K562 (cell line): Measurements from ENCODE around the gene IRS1. TPM values are rescaled to one million over a fixed set of nuclear protein-coding genes. Genes with fewer than 3 reads are reported as not detected.

ENCODE experiments used
- AFF1 ChIP-seq, 2 experiments: fragments of 450-650 bp; IDR thresholded peaks; 2 replicates each; pipeline ENCODE4 v1.6.1; 2018; ENCODE audit warnings: mild to moderate bottlenecking in 2 of 2, low read depth in 1 of 2; ENCODE audit not compliant: partially characterized antibody in 2 of 2
- CREBBP ChIP-seq: IDR thresholded peaks from one replicate; pipeline ENCODE4 v1.6.1; 2012; ENCODE audit warnings: low read depth, mild to moderate bottlenecking, control low read depth, inconsistent platforms, low read length
- CTCF ChIP-seq, 3 experiments: IDR thresholded peaks in 2 of 3; conservative IDR thresholded peaks in 1 of 3; 2 replicates each; pipeline ENCODE4 v1.5.1; 2011 to 2012; ENCODE audit warnings: low read length in 3 of 3, mild to moderate bottlenecking in 3 of 3, control low read depth in 2 of 3, improper control_type of control experiment in 1 of 3, inconsistent platforms in 1 of 3, low read depth in 1 of 3, mixed read lengths in 1 of 3, moderate library complexity in 1 of 3; ENCODE audit not compliant: insufficient read depth in 2 of 3
- DIDO1 ChIP-seq: fragments of 450-650 bp; IDR thresholded peaks from 2 replicates; pipeline ENCODE4 v1.6.1; 2016; ENCODE audit warnings: low read depth, missing biosample characterization, missing genetic modification characterization
- DLX4 ChIP-seq: fragments of 250-450 bp; sonication (Bioruptor Pico); IDR thresholded peaks from 2 replicates; pipeline ENCODE4 v1.6.1; 2021; ENCODE audit warnings: mild to moderate bottlenecking
- HMGN3 ChIP-seq: IDR thresholded peaks from 2 replicates; pipeline ENCODE4 v1.6.1; 2011; ENCODE audit warnings: borderline replicate concordance, low read depth, mild to moderate bottlenecking, mixed read lengths, low read length; ENCODE audit not compliant: insufficient read length; ENCODE audit errors: extremely low read depth
- MAX ChIP-seq: sonication (generic); formaldehyde crosslinking; IDR thresholded peaks from 2 replicates; pipeline ENCODE4 v1.9.0; 2022; ENCODE audit warnings: mild to moderate bottlenecking, missing genetic modification reagents
- SRF ChIP-seq, 2 experiments: fragments of 250-450, 450-650 bp in 1 of 2; sonication (Bioruptor Pico) in 1 of 2; sonication (generic) in 1 of 2; formaldehyde crosslinking; IDR thresholded peaks; 2 replicates each; pipeline versions ENCODE4 v1.5.0 to v1.5.1; 2020 to 2022; ENCODE audit warnings: mild to moderate bottlenecking in 1 of 2, missing genetic modification reagents in 1 of 2
- TCF3 ChIP-seq: sonication (generic); formaldehyde crosslinking; IDR thresholded peaks from 2 replicates; pipeline ENCODE4 v1.4.0; 2020; ENCODE audit warnings: mild to moderate bottlenecking, missing genetic modification reagents
- ZNF277 ChIP-seq: fragments of 250-450 bp; sonication (Bioruptor Pico); IDR thresholded peaks from 2 replicates; pipeline ENCODE4 v1.8.0; 2022; ENCODE audit warnings: inconsistent platforms, mild to moderate bottlenecking, moderate library complexity, borderline replicate concordance
- ZNF639 ChIP-seq, 2 experiments: fragments of 200-800 bp in 1 of 2; sonication (Bioruptor generic) in 1 of 2; sonication (generic) in 1 of 2; formaldehyde crosslinking in 1 of 2; IDR thresholded peaks in 1 of 2; conservative IDR thresholded peaks in 1 of 2; 2 replicates each; pipeline versions ENCODE4 v1.5.0 to v1.6.1; 2016 to 2020; ENCODE audit warnings: missing compliant biosample characterization in 1 of 2, missing genetic modification characterization in 1 of 2, missing genetic modification reagents in 1 of 2
- polyA plus RNA-seq, 8 experiments: library from polyadenylated mRNA; depleted of rRNA in 4 of 8; stranded (reverse) in 5 of 8; unstranded in 3 of 8; fragments of >200 nt; fragmentation: Nextera tagmentation in 2 of 8; fragmentation: Illumina TruSeq in 1 of 8; extraction: Ambion mirVana in 2 of 8; extraction: Trizol in 1 of 8; gene quantifications; 2 replicates each; pipeline versions ENCODE4 v1.2.1 to v1.2.3, GENCODE V29; 2011 to 2014; ENCODE audit warnings: inconsistent platforms in 1 of 8, missing spikeins in 1 of 8
- total RNA-seq, 7 experiments: library from RNA; depleted of rRNA in 6 of 7; stranded (reverse); fragments of >200 nt in 6 of 7; fragmentation: Illumina TruSeq in 2 of 7; extraction: Trizol in 2 of 7; gene quantifications; 2 replicates each; pipeline versions ENCODE4 v1.2.1 to v1.2.3, GENCODE V29; 2011 to 2021; ENCODE audit warnings: low replicate concordance in 1 of 7
- TF ChIP-seq, protein P1 (sequence below): fragments of 250-450 bp; sonication (Bioruptor Pico); IDR thresholded peaks from 2 replicates; pipeline ENCODE4 v1.5.0; 2021; ENCODE audit warnings: mild to moderate bottlenecking, borderline replicate concordance

IRS1 gene
- total and polyA plus RNA-seq, 9 of the 15 experiments (the other 6 are each of a cell fraction or from before 2014, with no cell fraction given): under 0.01 to 0.31 (median 0.08) TPM; not detected in 1

- TF ChIP-seq DLX4 (CRISPR knock-in tag): no peak
- no peak for TF ChIP-seq ZNF277 (CRISPR knock-in tag)
- TF ChIP-seq HMGN3: no peak
- TF ChIP-seq ZNF639 (CRISPR knock-in tag; conservative IDR thresholded peaks at IDR 0.05 in 1 of 2, IDR thresholded peaks at IDR 0.05 in 1 of 2): no peak
- peak; percentile 65 for TF ChIP-seq TCF3 (CRISPR knock-in tag)
- TF ChIP-seq CTCF (IDR thresholded peaks at IDR 0.05 in 2 of 3, conservative IDR thresholded peaks at IDR 0.05 in 1 of 3; ENCODE audit: insufficient read depth in 2 of 3, low read depth in 1 of 3, low read length in 3 of 3): no peak
- TF ChIP-seq, protein P1, sequence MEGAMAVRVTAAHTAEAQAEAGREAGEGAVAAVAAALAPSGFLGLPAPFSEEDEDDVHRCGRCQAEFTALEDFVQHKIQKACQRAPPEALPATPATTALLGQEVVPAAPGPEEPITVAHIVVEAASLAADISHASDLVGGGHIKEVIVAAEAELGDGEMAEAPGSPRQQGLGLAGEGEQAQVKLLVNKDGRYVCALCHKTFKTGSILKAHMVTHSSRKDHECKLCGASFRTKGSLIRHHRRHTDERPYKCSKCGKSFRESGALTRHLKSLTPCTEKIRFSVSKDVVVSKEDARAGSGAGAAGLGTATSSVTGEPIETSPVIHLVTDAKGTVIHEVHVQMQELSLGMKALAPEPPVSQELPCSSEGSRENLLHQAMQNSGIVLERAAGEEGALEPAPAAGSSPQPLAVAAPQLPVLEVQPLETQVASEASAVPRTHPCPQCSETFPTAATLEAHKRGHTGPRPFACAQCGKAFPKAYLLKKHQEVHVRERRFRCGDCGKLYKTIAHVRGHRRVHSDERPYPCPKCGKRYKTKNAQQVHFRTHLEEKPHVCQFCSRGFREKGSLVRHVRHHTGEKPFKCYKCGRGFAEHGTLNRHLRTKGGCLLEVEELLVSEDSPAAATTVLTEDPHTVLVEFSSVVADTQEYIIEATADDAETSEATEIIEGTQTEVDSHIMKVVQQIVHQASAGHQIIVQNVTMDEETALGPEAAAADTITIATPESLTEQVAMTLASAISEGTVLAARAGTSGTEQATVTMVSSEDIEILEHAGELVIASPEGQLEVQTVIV (CRISPR knock-in tag): no peak
- TF ChIP-seq AFF1 (IDR thresholded peaks at IDR 0.05; ENCODE audit: low read depth in 1 of 2, partially characterized antibody in 2 of 2): peak in 1 of 2 experiments; percentile 66
- TF ChIP-seq CREBBP: no peak
- no peak for TF ChIP-seq SRF (CRISPR knock-in tag; IDR thresholded peaks at IDR 0.05)
- TF ChIP-seq DIDO1 (tag): no peak
- no peak for TF ChIP-seq MAX (CRISPR knock-in tag)
Measured at GRCh38 chr2:226772389-226773179, 27.0 kb downstream of the IRS1 start (continued).
